OCI-LY7 (cell line): ENCODE data around the gene CUX1. TPM values are rescaled to one million over a fixed set of nuclear protein-coding genes. Genes with fewer than 3 reads are reported as not detected.
A peak's percentile ranks its signal among the peaks of the same experiment; 100 is the strongest.

Source experiments
- BruUV-seq: library from RNA; stranded (reverse); fragments of 400-500 nt; replicated peaks from 2 replicates; lab custom pipeline; 2021; lab: Mats Ljungman, UMichigan
- CTCF ChIA-PET: fragments of 300-600 bp; sonication (Branson Sonifier 250); formaldehyde crosslinking; loops from one replicate; lab custom pipeline; 2022; ENCODE audit warnings: antibody characterized with exemption; ENCODE audit not compliant: unreplicated experiment; lab: Charles Lee
- POLR2A ChIA-PET: fragments of 300-600 bp; sonication (Branson Sonifier 250); formaldehyde crosslinking; loops from one replicate; lab custom pipeline; 2022; ENCODE audit warnings: antibody characterized with exemption; lab: Charles Lee
- DNase-seq: peaks from one replicate; pipeline ENCODE4 v3.0.0-alpha.2; 2015; ENCODE audit warnings: low spot score
- H2AFZ ChIP-seq: fragments of 200-600 bp; sonication (generic), shearing (Covaris generic); 2 replicates; pipeline ENCODE4 v1.6.1; 2014; ENCODE audit warnings: mild to moderate bottlenecking, antibody characterized with exemption, low read length, moderate library complexity
- H3K27ac ChIP-seq: fragments of 200-600 bp; sonication (generic); 2 replicates; pipeline ENCODE4 v1.5.1; 2014; ENCODE audit warnings: mixed run types, low read depth, mild to moderate bottlenecking, moderate library complexity, low read length, inconsistent platforms; ENCODE audit not compliant: poor library complexity, severe bottlenecking
- H3K36me3 ChIP-seq: fragments of 200-600 bp; sonication (generic); 2 replicates; pipeline ENCODE4 v1.6.1; 2014; ENCODE audit warnings: mild to moderate bottlenecking, antibody characterized with exemption, low read length, moderate library complexity, mixed read lengths; ENCODE audit not compliant: insufficient read depth
- H3K4me1 ChIP-seq: fragments of 200-600 bp; sonication (generic); 2 replicates; pipeline ENCODE4 v1.5.1; 2014; ENCODE audit warnings: mild to moderate bottlenecking, low read length; ENCODE audit not compliant: insufficient read depth, poor library complexity, severe bottlenecking
- H3K4me2 ChIP-seq: fragments of 200-600 bp; sonication (generic); 2 replicates; pipeline ENCODE4 v1.6.1; 2014; ENCODE audit warnings: mild to moderate bottlenecking, low read length
- H3K4me3 ChIP-seq: fragments of 200-600 bp; sonication (generic); 2 replicates; pipeline ENCODE4 v1.5.1; 2014; ENCODE audit warnings: mild to moderate bottlenecking, low read depth, low read length; ENCODE audit not compliant: poor library complexity, severe bottlenecking
- H3K79me2 ChIP-seq: fragments of 200-600 bp; sonication (generic); 2 replicates; pipeline ENCODE4 v1.6.1; 2016; ENCODE audit warnings: low read depth, mild to moderate bottlenecking, low read length, moderate library complexity, mixed read lengths; ENCODE audit not compliant: insufficient read depth
- H3K9me2 ChIP-seq: fragments of 200-600 bp; sonication (generic); 2 replicates; pipeline ENCODE4 v1.6.1; 2016; ENCODE audit warnings: mild to moderate bottlenecking, low read length, mixed read lengths; ENCODE audit not compliant: insufficient read depth
- H3K9me3 ChIP-seq: fragments of 200-600 bp; sonication (generic); 2 replicates; pipeline ENCODE4 v1.6.1; 2014; ENCODE audit warnings: mild to moderate bottlenecking, mixed run types, low read length, mixed read lengths
- H4K20me1 ChIP-seq: fragments of 200-600 bp; sonication (generic); 2 replicates; pipeline ENCODE4 v1.6.1; 2014; ENCODE audit warnings: mild to moderate bottlenecking, antibody characterized with exemption, low read length, moderate library complexity, mixed read lengths; ENCODE audit not compliant: insufficient read depth
- CTCF ChIP-seq: fragments of 200-600 bp; sonication (generic); conservative IDR thresholded peaks from 2 replicates; pipeline ENCODE4 v1.5.1; 2014; ENCODE audit warnings: mild to moderate bottlenecking, antibody characterized with exemption, low read length, moderate library complexity, mixed read lengths
- EZH2phosphoT487 ChIP-seq: fragments of 200-600 bp; sonication (generic); IDR thresholded peaks from 2 replicates; pipeline ENCODE4 v1.6.1; 2018; ENCODE audit warnings: low read depth, borderline replicate concordance, mild to moderate bottlenecking, mixed run types, antibody characterized with exemption, low read length, moderate library complexity, mixed read lengths
- intact Hi-C: fragments of 100-400 bp; cut with micrococcal nuclease; formaldehyde crosslinking; loops from one replicate; pipeline ENCODE4 v1.10.0; 2022; ENCODE audit not compliant: unreplicated experiment
- total RNA-seq, 2 experiments: library from RNA; depleted of rRNA in 1 of 2; stranded (reverse); fragments of >200 nt in 1 of 2; shearing (Covaris generic) in 1 of 2; gene quantifications; 2 replicates each; pipeline ENCODE4 v1.2.3, GENCODE V29; 2014 to 2022

The CUX1 gene
- total RNA-seq, 2 experiments from 2014 or later: 143 to 199 TPM

GRCh38 chr7:101868191-101868950 is 50.9 kb downstream of the CUX1 start:
- peaks cover 4% of the 10 kb centered on the region; the same call in 1 of the 2 replicates for H3K9me3 ChIP-seq
- ChIA-PET POLR2A (interaction anchor here (0.6 to 6.5 kb wide), 4 partner anchors 12 to 459 kb away, joined by 3 to 65 read pairs (median 16); no protein-coding TSS in a partner anchor), CTCF (interaction anchor here (1.0 to 1.3 kb wide), 2 partner anchors 10 to 12 kb away, joined by 3 to 7 read pairs; no protein-coding TSS in a partner anchor)
- peak; percentile 53 for DNase-seq
- H3K36me3 ChIP-seq: peaks cover 31% of the 10 kb centered on the region
- peak overlapping the region; percentile 97 for H3K27ac ChIP-seq
- H3K4me3 ChIP-seq: peak overlapping the region; percentile 57
- peak overlapping the region; percentile 100 for H3K4me2 ChIP-seq
- no peak for TF ChIP-seq EZH2phosphoT487
- no peak for TF ChIP-seq CTCF
- no TSS peak for BruUV-seq
- intact Hi-C loops: no loop called here
- peaks cover 100% of the 10 kb centered on the region for H3K4me1 ChIP-seq
- H4K20me1 ChIP-seq: no peaks in the 10 kb centered on the region
- no peaks in the 10 kb centered on the region for H3K9me2 ChIP-seq
- H2AFZ ChIP-seq: no peak overlapping the region
- peaks cover 95% of the 10 kb centered on the region for H3K79me2 ChIP-seq

- H3K4me1 ChIP-seq: peaks cover 100% of the 10 kb centered on the region
- TF ChIP-seq CTCF (no peak), EZH2phosphoT487 (no peak)
- peaks cover 95% of the 10 kb centered on the region for H3K79me2 ChIP-seq
Observed at GRCh38 chr7:101869026-101869900, 51.8 kb downstream of the CUX1 start.

More at GRCh38 chr7:101869026-101869900, 51.8 kb downstream of the CUX1 start:
- H2AFZ ChIP-seq: no peak overlapping the region
- H3K4me3 ChIP-seq: peak overlapping the region; percentile 57
- BruUV-seq: no TSS peak
- ChIA-PET POLR2A (interaction anchor here (0.6 to 6.5 kb wide), 21 partner anchors 8 to 421 kb away, joined by 3 to 65 read pairs (median 5); no protein-coding TSS in a partner anchor), CTCF (interaction anchor here (0.7 to 1.7 kb wide), 6 partner anchors 8 to 71 kb away, joined by 3 to 9 read pairs (median 4); no protein-coding TSS in a partner anchor)
- H3K27ac ChIP-seq: peak overlapping the region; percentile 97
- no peaks in the 10 kb centered on the region for H4K20me1 ChIP-seq
- peak; percentile 39 for DNase-seq
- H3K9me2 ChIP-seq: no peaks in the 10 kb centered on the region
- H3K36me3 ChIP-seq: peaks cover 26% of the 10 kb centered on the region
- intact Hi-C loops: no loop called here
- H3K4me2 ChIP-seq: peak overlapping the region; percentile 100
- H3K9me3 ChIP-seq: no peaks in the 10 kb centered on the region
